GM10847 (cell line): ENCODE data around the gene BCKDK.

Experiments used
- POLR2A ChIP-seq: IDR thresholded peaks from 2 replicates; pipeline ENCODE4 v1.6.1; 2011; ENCODE audit not compliant: insufficient read length; ENCODE audit errors: extremely low read depth

Gene BCKDK

GRCh38 chr16:31077024-31077423 is 31.2 kb upstream of the BCKDK start:
- TF ChIP-seq POLR2A, result no peak

GRCh38 chr16:31077592-31078396 is 30.4 kb upstream of the BCKDK start:
- TF ChIP-seq POLR2A, result no peak

GRCh38 chr16:31078597-31079341 is 29.4 kb upstream of the BCKDK start:
- TF ChIP-seq POLR2A, result no peak

GRCh38 chr16:31079342-31079944 is 28.7 kb upstream of the BCKDK start:
- TF ChIP-seq POLR2A, result no peak

GRCh38 chr16:31080035-31080629 is 28.1 kb upstream of the BCKDK start:
- TF ChIP-seq POLR2A, result no peak

GRCh38 chr16:31080756-31081419 is 27.3 kb upstream of the BCKDK start:
- no peak for TF ChIP-seq POLR2A

- no peak for TF ChIP-seq POLR2A
These were observed 26.5 kb upstream of the BCKDK start for GRCh38 chr16:31081428-31082351.

- TF ChIP-seq POLR2A, result no peak
These were observed 25.7 kb upstream of the BCKDK start for GRCh38 chr16:31082368-31083045.

GRCh38 chr16:31083081-31083480 is 25.1 kb upstream of the BCKDK start:
- no peak for TF ChIP-seq POLR2A

GRCh38 chr16:31083556-31083955 is 24.6 kb upstream of the BCKDK start:
- TF ChIP-seq POLR2A, result no peak

GRCh38 chr16:31083981-31084380 is 24.2 kb upstream of the BCKDK start:
- TF ChIP-seq POLR2A, result no peak

- TF ChIP-seq POLR2A, result no peak
These were observed 23.4 kb upstream of the BCKDK start for GRCh38 chr16:31084584-31085302.

- TF ChIP-seq POLR2A, result no peak
These were observed 22.8 kb upstream of the BCKDK start for GRCh38 chr16:31085411-31085810.
